HCT116 (cell line): ENCODE measurements around the gene SSX2IP. TPM values are rescaled to one million over a fixed set of nuclear protein-coding genes. Genes with fewer than 3 reads are reported as not detected.

ENCODE experiments used
- ATAC-seq: fragments of 200-7000 bp; cut with Tn5 transposase; 2 replicates; pipeline ENCODE4 v1.9.1; 2020; ENCODE audit warnings: mild to moderate bottlenecking, moderate library complexity
- BruUV-seq: library from RNA; stranded (reverse); fragments of 400-500 nt; replicated peaks from 2 replicates; lab custom pipeline; 2021; lab: Mats Ljungman, UMichigan
- CTCF ChIA-PET: fragments of 300-600 bp; sonication (Branson Sonifier 250); formaldehyde crosslinking; loops from one replicate; lab custom pipeline; 2021; ENCODE audit warnings: antibody characterized with exemption; lab: Charles Lee
- POLR2A ChIA-PET: fragments of 300-600, 350-600 bp; sonication (Branson Sonifier 250); formaldehyde crosslinking; loops from one replicate; lab custom pipeline; 2021; ENCODE audit warnings: antibody characterized with exemption; lab: Charles Lee
- RAD21 ChIA-PET, 2 experiments: fragments of 300-600 bp; sonication (Branson Sonifier 250); formaldehyde crosslinking; loops; one replicate each; lab custom pipeline; 2023; ENCODE audit warnings: low total read pairs in 2 of 2; ENCODE audit not compliant: uncharacterized antibody in 2 of 2, unreplicated experiment in 2 of 2, low non-redundant PET in 1 of 2; lab: Charles Lee
- DNase-seq: peaks from one replicate; pipeline ENCODE4 v3.0.0-alpha.2; 2010; ENCODE audit warnings: low read depth, low spot score
- H2AFZ ChIP-seq: fragments of 200-600 bp; shearing (Covaris generic), sonication (generic); 2 replicates; pipeline ENCODE4 v1.6.1; 2017; ENCODE audit warnings: low read depth, mixed run types, mixed read lengths, antibody characterized with exemption, low read length; ENCODE audit not compliant: poor library complexity, severe bottlenecking
- H3K27ac ChIP-seq: 2 replicates; pipeline ENCODE4 v1.5.1; 2012; ENCODE audit warnings: low read depth, low read length
- H3K27me3 ChIP-seq: fragments of 200-600 bp; sonication (generic); 2 replicates; pipeline ENCODE4 v1.6.1; 2016; ENCODE audit warnings: mixed run types, low read length, mixed read lengths; ENCODE audit not compliant: insufficient read depth
- H3K36me3 ChIP-seq, 2 experiments: fragments of 200-500 bp in 1 of 2; fragments of 200-600 bp in 1 of 2; sonication (Bioruptor generic) in 1 of 2; sonication (generic) in 1 of 2; 2 replicates each; pipeline versions ENCODE4 v1.5.1 to v1.6.1; 2014 to 2016; ENCODE audit warnings: low read length in 2 of 2, inconsistent platforms in 1 of 2, mixed read lengths in 1 of 2, mixed run types in 1 of 2; ENCODE audit not compliant: insufficient read depth in 2 of 2, control insufficient read depth in 1 of 2
- H3K4me1 ChIP-seq, 2 experiments: fragments of 200-600 bp in 1 of 2; sonication (generic) in 1 of 2; 2 replicates each; pipeline versions ENCODE4 v1.5.1 to v1.6.1; 2012 to 2017; ENCODE audit warnings: low read length in 2 of 2, inconsistent platforms in 1 of 2, mild to moderate bottlenecking in 1 of 2, mixed read lengths in 1 of 2, mixed run types in 1 of 2, moderate library complexity in 1 of 2; ENCODE audit not compliant: insufficient read depth in 2 of 2, control insufficient read depth in 1 of 2
- H3K4me2 ChIP-seq: fragments of 200-600 bp; sonication (generic); 2 replicates; pipeline ENCODE4 v1.6.1; 2017; ENCODE audit warnings: mixed run types, low read length, mixed read lengths
- H3K4me3 ChIP-seq, 2 experiments: fragments of 200-600 bp in 1 of 2; sonication (generic) in 1 of 2; replicated peaks in 1 of 2; 2 replicates each; pipeline ENCODE4 v1.5.1; 2011 to 2016; ENCODE audit warnings: low read length in 2 of 2, control low read depth in 1 of 2, low read depth in 1 of 2, mild to moderate bottlenecking in 1 of 2, mixed read lengths in 1 of 2, mixed run types in 1 of 2
- H3K79me2 ChIP-seq: fragments of 200-600 bp; sonication (generic); 2 replicates; pipeline ENCODE4 v1.6.1; 2017; ENCODE audit warnings: mild to moderate bottlenecking, mixed run types, low read length, moderate library complexity, mixed read lengths; ENCODE audit not compliant: insufficient read depth
- H3K9ac ChIP-seq: fragments of 200-600 bp; sonication (generic); 2 replicates; pipeline ENCODE4 v1.6.1; 2016; ENCODE audit warnings: low read length, mixed read lengths
- H3K9me2 ChIP-seq: fragments of 200-600 bp; sonication (generic), shearing (Covaris generic); 2 replicates; pipeline ENCODE4 v1.6.1; 2017; ENCODE audit warnings: mixed run types, mild to moderate bottlenecking, moderate library complexity; ENCODE audit not compliant: insufficient read depth
- H3K9me3 ChIP-seq, 2 experiments: fragments of 200-500 bp in 1 of 2; fragments of 200-600 bp in 1 of 2; sonication (Bioruptor generic) in 1 of 2; sonication (generic) in 1 of 2; 2 replicates each; pipeline ENCODE4 v1.6.1; 2014 to 2017; ENCODE audit warnings: low read length in 2 of 2, mixed read lengths in 2 of 2, inconsistent platforms in 1 of 2, low read depth in 1 of 2, mild to moderate bottlenecking in 1 of 2, mixed run types in 1 of 2, moderate library complexity in 1 of 2; ENCODE audit not compliant: control insufficient read depth in 1 of 2, insufficient read depth in 1 of 2
- H4K20me1 ChIP-seq: fragments of 200-600 bp; sonication (generic), shearing (Covaris generic); 2 replicates; pipeline ENCODE4 v1.6.1; 2017; ENCODE audit warnings: mixed run types, mild to moderate bottlenecking, moderate library complexity; ENCODE audit not compliant: insufficient read depth
- ATF3 ChIP-seq: IDR thresholded peaks from 2 replicates; pipeline ENCODE4 v1.6.1; 2012
- CBX3 ChIP-seq: IDR thresholded peaks from 2 replicates; pipeline ENCODE4 v1.6.1; 2012; ENCODE audit warnings: low read depth
- CEBPB ChIP-seq: IDR thresholded peaks from 2 replicates; pipeline ENCODE4 v1.6.1; 2012; ENCODE audit warnings: low read depth
- EGR1 ChIP-seq: IDR thresholded peaks from 2 replicates; pipeline ENCODE4 v1.6.1; 2012; ENCODE audit warnings: low read depth
- EZH2 ChIP-seq: fragments of 200-600 bp; sonication (generic); IDR thresholded peaks from 2 replicates; pipeline ENCODE4 v1.6.1; 2017; ENCODE audit warnings: antibody characterized with exemption, mixed run types
- EZH2phosphoT487 ChIP-seq: fragments of 200-600 bp; IDR thresholded peaks from 2 replicates; pipeline ENCODE4 v1.6.1; 2018; ENCODE audit warnings: antibody characterized with exemption, borderline replicate concordance
- FOSL1 ChIP-seq: IDR thresholded peaks from 2 replicates; pipeline ENCODE4 v1.6.1; 2012; ENCODE audit warnings: low read depth
- MAX ChIP-seq: IDR thresholded peaks from 2 replicates; pipeline ENCODE4 v1.6.1; 2012
- POLR2AphosphoS5 ChIP-seq: IDR thresholded peaks from 2 replicates; pipeline ENCODE4 v1.6.1; 2011; ENCODE audit warnings: mild to moderate bottlenecking, low read depth, low read length, moderate library complexity
- RAD21 ChIP-seq: IDR thresholded peaks from 2 replicates; pipeline ENCODE4 v1.6.1; 2012; ENCODE audit warnings: low read depth, mild to moderate bottlenecking
- SIN3A ChIP-seq: IDR thresholded peaks from 2 replicates; pipeline ENCODE4 v1.6.1; 2012; ENCODE audit warnings: low read depth
- SRF ChIP-seq: IDR thresholded peaks from 2 replicates; pipeline ENCODE4 v1.6.1; 2012; ENCODE audit warnings: low read depth
- TCF7L2 ChIP-seq: IDR thresholded peaks from 2 replicates; pipeline ENCODE4 v1.7.0; 2011; ENCODE audit warnings: borderline replicate concordance, inconsistent platforms; ENCODE audit not compliant: insufficient read depth, insufficient read length; ENCODE audit errors: extremely low read depth
- ZFX ChIP-seq: fragments of 450-650 bp; IDR thresholded peaks from 2 replicates; pipeline ENCODE4 v1.6.1; 2017
- ZNF274 ChIP-seq: fragments of 200-500 bp; sonication (Bioruptor generic); IDR thresholded peaks from 2 replicates; pipeline ENCODE4 v1.6.1; 2014; ENCODE audit warnings: mild to moderate bottlenecking, low read depth, low read length, inconsistent platforms
- intact Hi-C: fragments of 100-400 bp; cut with micrococcal nuclease; formaldehyde crosslinking; loops from 2 replicates; pipeline ENCODE4 v1.10.0; 2022
- total RNA-seq: library from RNA; stranded (reverse); gene quantifications from one replicate; pipeline ENCODE4 v1.2.1, GENCODE V29; 2021; ENCODE audit not compliant: unreplicated experiment

Gene SSX2IP
- total RNA-seq, 1 experiment from 2014 or later, result 51.5 TPM

- no peak for DNase-seq
- Histone ChIP-seq H3K4me1 (peaks cover 24 to 42% of the 10 kb centered on the region in 2 experiments), H3K9ac (no peak overlapping the region), H3K27ac (peak overlapping the region; percentile 69), H3K9me2 (no peaks in the 10 kb centered on the region), H3K4me2 (0 out of 2 replicates have a peak overlapping the region, but pooled peaks have one; percentile 84), H3K27me3 (no peaks in the 10 kb centered on the region), H3K4me3 (no peak overlapping the region), H4K20me1 (no peaks in the 10 kb centered on the region), H2AFZ (no peak overlapping the region), H3K9me3 (peaks cover 7 to 9% of the 10 kb centered on the region in 2 experiments; a peak in 2 of 4 replicates), H3K79me2 (no peaks in the 10 kb centered on the region), H3K36me3 (no peaks in the 10 kb centered on the region)
- TF ChIP-seq TCF7L2, result no peak
- peak; percentile 63; the same call in 1 of the 2 replicates for TF ChIP-seq CBX3
- TF ChIP-seq POLR2AphosphoS5, result no peak
- TF ChIP-seq CEBPB, result no peak
- BruUV-seq, result no TSS peak
- CTCF ChIA-PET, result interaction anchor here (0.7 to 2.9 kb wide), 10 partner anchors 15 to 463 kb away, joined by 3 to 27 read pairs (median 3); partner anchors contain the start of genes CTBS and PRKACB
- intact Hi-C loops, result loop anchor here (2.0 to 10.0 kb wide), 3 partner anchors 100 to 330 kb away; partner anchors contain the start of genes GNG5 and SPATA1
- RAD21 ChIA-PET, result interaction anchor here (1.0 to 2.4 kb wide), 6 partner anchors 162 to 464 kb away, joined by 3 to 7 read pairs (median 4); partner anchors contain the start of gene PRKACB (in 1 of the 2)
- ATAC-seq, result no peak
- POLR2A ChIA-PET, result no interaction called here
Measured at GRCh38 chr1:84605157-84605556, 85.1 kb downstream of the SSX2IP start.

- intact Hi-C loops, result loop anchor here (1.0 to 10.0 kb wide), 5 partner anchors 99 to 463 kb away; partner anchors contain the start of genes GNG5 and SPATA1
- peak; percentile 77 for ATAC-seq
- Histone ChIP-seq H2AFZ (peak overlapping the region; percentile 83), H3K4me1 (peaks cover 32 to 52% of the 10 kb centered on the region in 2 experiments), H3K9me3 (peaks cover 7 to 9% of the 10 kb centered on the region in 2 experiments; a peak in 2 of 4 replicates), H3K36me3 (no peaks in the 10 kb centered on the region), H3K27ac (peak overlapping the region; percentile 69), H3K79me2 (no peaks in the 10 kb centered on the region), H3K9me2 (no peaks in the 10 kb centered on the region), H3K27me3 (no peaks in the 10 kb centered on the region), H3K4me2 (peak overlapping the region; percentile 84), H3K4me3 (peak overlapping the region; percentile 24 to 52), H4K20me1 (no peaks in the 10 kb centered on the region), H3K9ac (peak overlapping the region; percentile 45)
- peak; percentile 73 for DNase-seq
- BruUV-seq, result TSS peak; percentile 74
- ChIA-PET POLR2A (interaction anchor here (0.9 to 1.3 kb wide), 3 partner anchors 30 to 463 kb away, joined by 3 to 4 read pairs (median 3); no protein-coding TSS in a partner anchor), RAD21 (interaction anchor here (1.0 to 2.4 kb wide), 8 partner anchors 98 to 463 kb away, joined by 3 to 7 read pairs (median 4); partner anchors contain the start of genes GNG5 (in 1 of the 2), PRKACB (in 1 of the 2) and SPATA1 (in 1 of the 2)), CTCF (interaction anchor here (0.5 to 2.9 kb wide), 15 partner anchors 16 to 740 kb away, joined by 3 to 27 read pairs (median 3); partner anchors contain the start of genes CTBS and PRKACB)
- TF ChIP-seq EZH2phosphoT487 (no peak), ATF3 (no peak), EGR1 (no peak), SRF (no peak; the same call in 1 of the 2 replicates), ZFX (no peak), SIN3A (peak; percentile 27; the same call in 1 of the 2 replicates), EZH2 (no peak), POLR2AphosphoS5 (peak; percentile 42; the same call in 1 of the 2 replicates), MAX (peak; percentile 88), FOSL1 (peak; percentile 79), ZNF274 (no peak), RAD21 (peak; percentile 96)
Measured at GRCh38 chr1:84603941-84604830, 86.1 kb downstream of the SSX2IP start.
